HG03066 (cell line): ENCODE results near the gene STX1A.
"Not testable (repeated sequence)": the region's sequence is repeated elsewhere in the genome, so short reads cannot be mapped to it uniquely, and the experiment has no call there.

Experiments
- ATAC-seq: cut with Tn5 transposase; IDR thresholded peaks from one replicate; pipeline ENCODE4 v1.9.1; 2021; ENCODE audit warnings: low read depth; ENCODE audit not compliant: unreplicated experiment

The STX1A gene

DNA sequence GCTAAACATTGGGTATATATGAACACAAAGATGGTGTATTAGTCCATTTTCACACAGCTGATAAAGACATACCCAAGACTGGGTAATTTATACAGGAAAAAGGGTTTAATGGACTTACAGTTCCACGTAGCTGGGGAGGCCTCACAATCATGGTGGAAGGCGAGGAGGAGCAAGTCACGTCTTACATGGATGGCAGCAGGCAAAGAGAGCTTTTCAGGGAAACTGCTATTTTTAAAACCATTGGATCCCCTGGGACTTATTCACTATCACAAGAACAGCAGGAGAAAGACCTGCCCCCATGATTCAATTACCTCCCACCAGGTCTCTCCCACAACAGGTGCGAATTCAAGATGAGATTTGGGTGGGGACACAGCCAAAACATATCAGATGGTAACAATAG lies 64.2 kb downstream of the STX1A start:
- ATAC-seq: not testable (repeated sequence)

DNA sequence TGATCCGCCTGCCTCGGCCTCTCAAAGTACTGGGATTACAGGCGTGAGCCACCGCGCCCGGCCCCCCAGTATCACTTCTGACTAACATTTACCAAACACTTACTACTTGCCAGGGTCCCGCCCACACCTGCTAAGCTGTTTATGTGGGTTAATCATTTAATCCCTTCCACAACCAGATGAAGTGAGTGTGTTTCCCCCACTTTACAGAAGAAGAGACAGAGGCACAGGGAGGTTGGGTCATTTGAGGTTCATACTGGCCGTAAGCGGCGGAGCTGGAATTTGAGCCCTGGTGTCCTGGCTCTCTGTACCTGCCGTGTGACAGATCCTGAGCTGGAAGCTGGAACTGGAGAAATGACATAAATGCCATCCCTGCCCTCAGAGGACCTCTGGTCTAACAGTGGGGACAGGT lies 66.9 kb downstream of the STX1A start:
- no peak for ATAC-seq

GRCh38 chr7:73650524-73650923 lies 68.9 kb downstream of the STX1A start:
- no peak for ATAC-seq

GRCh38 chr7:73649576-73649975 lies 69.9 kb downstream of the STX1A start:
- no peak for ATAC-seq
